Measurements from ENCODE around the gene EEF1G. TPM values are rescaled to one million over a fixed set of nuclear protein-coding genes. Genes with fewer than 3 reads are reported as not detected.
A peak's percentile ranks its signal among the peaks of the same experiment; 100 is the strongest.

The EEF1G gene
- polyA plus RNA-seq, 2 of the 4 experiments (the other 2 are of a cell fraction) = 1,570 to 1,728 TPM

GRCh38 chr11:62546244-62546928 lies 27.3 kb downstream of the EEF1G start, which contains the start of gene AHNAK:
Gene AHNAK, minus strand, starts transcription at chr11:62546806. Its CDS starts 10,708 bp downstream, at chr11:62536098.
- H3K27ac ChIP-seq = peak within 1 kb of the TSS; percentile 97 to 98
- ATAC-seq (peak; percentile 42 to 53), DNase-seq (ENCODE audit: low read depth in 1 of 2, low spot score in 1 of 2) (peak; percentile 67 to 77), FAIRE-seq (no peak)
- CTCF ChIA-PET = interaction anchor here (1.2 to 14.5 kb wide), 8 partner anchors 10 to 153 kb away, joined by 3 to 322 read pairs (median 76); partner anchors contain the start of gene SCGB1A1
- peak within 1 kb of the TSS; percentile 96 for H3K4me3 ChIP-seq
- 2% methylated on average over 20 of the region's 69 CpGs for WGBS (ENCODE audit: missing lambda C conversion rate)
- no peak; a peak in 2 of 5 replicates for TF ChIP-seq JUN (IDR thresholded peaks at IDR 0.05)
- TF ChIP-seq POLR2A (IDR thresholded peaks at IDR 0.05; ENCODE audit: low read length) = peak; percentile 74
- peak; percentile 54; the same call in 1 of the 2 replicates for TF ChIP-seq PHF8 (IDR thresholded peaks at IDR 0.05; ENCODE audit: borderline replicate concordance, low read depth)
- H3K4me2 ChIP-seq = peak within 1 kb of the TSS; percentile 96
- POLR2A ChIA-PET = interaction anchor here (0.6 to 1.8 kb wide), 7 partner anchors 9 to 151 kb away, joined by 3 to 9 read pairs (median 4); partner anchors contain the start of genes EEF1G and TUT1
- peaks cover 61% of the 10 kb centered on the region for H3K4me1 ChIP-seq
- no peaks in the 10 kb centered on the region for H3K9me3 ChIP-seq

GRCh38 chr11:62545437-62546243 lies 28.1 kb downstream of the EEF1G start:
- FAIRE-seq = no peak
- ATAC-seq = peak; percentile 40 to 67
- CTCF ChIA-PET = interaction anchor here (1.2 to 14.5 kb wide), 8 partner anchors 10 to 152 kb away, joined by 3 to 322 read pairs (median 112); partner anchors contain the start of gene SCGB1A1

More at GRCh38 chr11:62545437-62546243, 28.1 kb downstream of the EEF1G start:
- TF ChIP-seq POLR2A (IDR thresholded peaks at IDR 0.05; ENCODE audit: low read length) (peak; percentile 47), ZC3H11A (IDR thresholded peaks at IDR 0.05) (no peak), NPAS2 (CRISPR knock-in tag; IDR thresholded peaks at IDR 0.05; ENCODE audit: borderline replicate concordance) (no peak), JUN (IDR thresholded peaks at IDR 0.05) (peak; percentile 41 to 81; a peak in 4 of 5 replicates), MAX (IDR thresholded peaks at IDR 0.05) (peak; percentile 85), PBX3 (IDR thresholded peaks at IDR 0.05) (0 out of 2 replicates have a peak, but pooled peaks have one; percentile 15), HES2 (IDR thresholded peaks at IDR 0.05) (no peak), KDM5A (IDR thresholded peaks at IDR 0.05) (no peak), KDM1A (IDR thresholded peaks at IDR 0.05; ENCODE audit: low read depth) (no peak), FOSL2 (IDR thresholded peaks at IDR 0.05) (0 out of 2 replicates have a peak, but pooled peaks have one; percentile 9), FOSL2 (CRISPR knock-in tag; IDR thresholded peaks at IDR 0.05) (peak; percentile 77), E2F6 (IDR thresholded peaks at IDR 0.05; ENCODE audit: borderline replicate concordance, low read depth) (peak; percentile 35; the same call in 1 of the 2 replicates), NFE2L2 (conservative IDR thresholded peaks at IDR 0.05; ENCODE audit: low read length) (no peak), EP300 (IDR thresholded peaks at IDR 0.05) (peak in 1 of 2 experiments; percentile 22; a peak in 1 of 5 replicates), GATA3 (IDR thresholded peaks at IDR 0.05; ENCODE audit: borderline replicate concordance) (peak; percentile 67; the same call in 1 of the 2 replicates), CEBPB (IDR thresholded peaks at IDR 0.05) (peak in 1 of 2 experiments; percentile 37; a peak in 1 of 4 replicates), MAZ (IDR thresholded peaks at IDR 0.05; ENCODE audit: borderline replicate concordance, low read depth, low read length) (peak; percentile 88)
- H3K27ac ChIP-seq = peak overlapping the region; percentile 97 to 98
- peak overlapping the region; percentile 96 for H3K4me3 ChIP-seq
- POLR2A ChIA-PET = interaction anchor here (1.5 to 1.8 kb wide), 3 partner anchors 46 to 151 kb away, joined by 7 to 9 read pairs (median 9); partner anchors contain the start of gene TUT1
- WGBS (ENCODE audit: missing lambda C conversion rate) = 1% methylated on average over 35 of the region's 59 CpGs
- peaks cover 67% of the 10 kb centered on the region for H3K4me1 ChIP-seq
- H3K9me3 ChIP-seq = no peaks in the 10 kb centered on the region
- H3K4me2 ChIP-seq = peak overlapping the region; percentile 96
- DNase-seq (ENCODE audit: low read depth in 1 of 2, low spot score in 1 of 2) = peak; percentile 86 to 89

Measured in A549 (cell line).